Measurements from ENCODE around the gene CH25H.
"Not testable (repeated sequence)": the region's sequence is repeated elsewhere in the genome, so short reads cannot be mapped to it uniquely, and the experiment has no call there.

Gene CH25H

DNA sequence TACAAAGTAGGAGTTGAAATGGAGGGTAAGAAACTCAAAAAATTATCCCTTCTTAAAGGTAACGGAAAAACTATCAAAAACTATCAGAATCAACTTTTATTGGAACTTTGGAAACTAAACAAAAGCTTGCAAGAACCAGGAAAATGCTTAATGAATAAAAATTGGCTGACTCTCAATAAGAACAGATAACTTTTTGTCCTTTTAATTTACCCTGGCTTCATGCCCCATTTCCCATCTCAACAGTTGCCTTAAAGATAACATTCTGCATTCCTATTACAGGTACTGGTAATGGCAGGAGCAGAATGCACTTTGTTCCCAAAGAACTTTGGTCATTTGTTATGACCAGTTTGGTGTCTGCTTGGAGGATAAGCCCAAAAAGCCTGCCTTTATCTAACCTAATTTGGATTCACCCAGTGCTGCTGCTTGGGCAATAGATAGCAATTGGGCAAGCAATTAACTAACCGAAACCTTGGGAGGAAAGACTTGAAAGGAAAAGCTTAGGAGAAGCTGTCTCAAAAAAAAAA, 17.8 kb downstream of the CH25H start:
- DNase-seq = no peak

GRCh38 chr10:89185658-89186057, 21.5 kb downstream of the CH25H start:
- no peak for DNase-seq

DNA sequence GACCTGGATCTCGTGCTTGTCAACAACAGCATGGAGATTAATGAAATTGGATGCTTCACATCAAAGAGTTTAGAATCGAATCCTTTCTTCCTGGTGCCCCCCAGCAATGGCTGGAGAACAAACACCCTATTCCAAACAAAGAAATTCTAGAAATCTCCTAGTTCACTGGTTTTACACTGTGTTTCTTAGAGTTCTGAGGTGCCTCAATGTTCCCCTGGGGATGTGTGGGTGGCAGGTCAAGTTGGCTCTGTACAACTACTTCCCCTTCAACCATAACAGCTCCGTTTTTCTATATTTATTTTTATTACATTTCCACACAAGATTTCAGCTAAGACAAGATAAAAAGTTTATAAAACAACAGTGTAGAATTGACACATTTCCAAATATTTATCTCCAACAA, 22.5 kb downstream of the CH25H start:
- no peak for DNase-seq

GRCh38 chr10:89183571-89183970, 23.5 kb downstream of the CH25H start:
- no peak for DNase-seq

GRCh38 chr10:89182894-89183293, 24.2 kb downstream of the CH25H start:
- DNase-seq = no peak

GRCh38 chr10:89175816-89176215, 31.3 kb downstream of the CH25H start:
- no peak for DNase-seq

DNA sequence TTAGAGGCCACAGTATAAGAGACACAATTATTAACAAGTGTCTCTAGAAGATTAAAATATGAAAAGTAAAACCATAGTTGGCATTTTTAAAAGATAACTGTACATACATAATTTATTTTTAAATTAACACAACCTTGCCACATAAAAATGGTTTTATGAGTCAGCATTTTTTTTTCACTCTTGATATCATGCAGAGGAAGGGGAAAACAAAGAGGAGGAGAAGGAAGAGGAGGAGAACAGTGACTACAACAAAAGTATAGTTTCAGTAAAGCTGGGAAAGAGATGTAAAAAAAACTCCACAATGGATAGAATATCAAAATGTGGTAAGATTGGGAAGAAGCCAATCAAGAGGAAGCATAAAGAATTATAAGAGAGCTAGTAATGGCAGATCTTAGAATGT, 34.0 kb downstream of the CH25H start:
- no peak for DNase-seq

DNA sequence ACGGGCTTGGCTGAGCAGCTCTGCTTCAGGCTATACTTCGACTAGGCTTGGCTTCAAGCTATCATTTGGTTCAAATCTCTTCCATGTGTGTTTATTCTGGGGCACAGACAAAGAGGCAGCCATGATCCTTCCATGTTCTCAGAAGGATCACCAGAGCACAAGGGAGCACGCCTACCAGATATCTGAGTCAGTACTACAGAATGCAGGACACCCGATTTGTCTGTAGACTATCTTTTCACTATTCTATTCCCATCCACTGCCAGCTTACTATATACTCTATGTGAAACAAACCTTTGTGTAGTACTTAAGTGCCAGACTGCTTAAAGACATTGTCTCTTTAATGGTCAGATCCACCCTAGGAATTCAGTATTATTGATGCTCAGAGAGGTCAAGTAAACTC, 35.1 kb downstream of the CH25H start:
- DNase-seq = no peak

GRCh38 chr10:89171263-89171872, 35.7 kb downstream of the CH25H start:
- DNase-seq = no peak

DNA sequence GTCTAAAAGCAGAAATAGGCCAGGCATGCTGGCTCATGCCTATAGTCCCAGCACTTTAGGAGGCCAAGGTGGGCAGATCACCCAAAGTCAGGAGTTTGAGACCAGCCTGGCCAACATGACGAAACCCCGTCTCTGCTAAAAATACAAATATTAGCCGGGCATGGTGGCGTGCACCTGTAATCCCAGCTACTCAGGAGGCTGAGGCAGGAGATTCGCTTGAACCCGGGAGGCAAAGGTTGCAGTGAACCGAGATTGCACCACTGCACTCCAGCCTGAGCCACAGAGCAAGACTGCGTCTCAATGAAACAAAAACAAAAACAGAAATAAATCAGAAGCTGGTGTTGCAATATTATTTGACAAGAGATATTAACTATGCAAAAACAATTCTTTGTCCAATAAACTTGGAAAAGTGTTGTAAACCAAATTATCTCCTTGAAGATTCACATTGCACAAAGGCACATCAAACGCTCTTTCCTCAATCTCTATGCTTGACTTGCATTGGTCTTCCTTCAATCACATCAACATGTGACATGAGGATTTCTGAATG, 38.7 kb downstream of the CH25H start:
- not testable (repeated sequence) for DNase-seq

- DNase-seq = no peak
Measured at GRCh38 chr10:89167915-89168314, 39.2 kb downstream of the CH25H start.

- DNase-seq = no peak
Measured at GRCh38 chr10:89165923-89166322, 41.2 kb downstream of the CH25H start.

DNA sequence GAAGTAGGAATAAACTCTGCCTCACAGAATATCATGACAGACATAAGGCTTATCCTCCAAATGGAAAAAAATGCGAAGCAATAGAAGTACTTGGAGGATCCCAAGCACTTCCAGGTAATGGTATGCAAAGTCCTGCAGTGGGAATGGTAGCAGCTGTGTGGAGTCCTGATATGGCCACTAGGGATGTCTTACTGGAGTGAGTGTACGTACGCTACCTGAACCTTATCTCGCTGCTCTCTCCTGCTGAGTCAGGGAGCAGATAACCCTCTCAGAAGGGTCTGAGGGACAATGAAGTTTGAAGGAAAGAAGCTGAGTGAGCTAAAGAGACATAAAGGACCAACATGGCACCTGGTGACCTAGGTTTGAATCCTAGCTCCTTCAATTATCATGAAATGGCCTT, 42.2 kb downstream of the CH25H start:
- no peak for DNase-seq

DNA sequence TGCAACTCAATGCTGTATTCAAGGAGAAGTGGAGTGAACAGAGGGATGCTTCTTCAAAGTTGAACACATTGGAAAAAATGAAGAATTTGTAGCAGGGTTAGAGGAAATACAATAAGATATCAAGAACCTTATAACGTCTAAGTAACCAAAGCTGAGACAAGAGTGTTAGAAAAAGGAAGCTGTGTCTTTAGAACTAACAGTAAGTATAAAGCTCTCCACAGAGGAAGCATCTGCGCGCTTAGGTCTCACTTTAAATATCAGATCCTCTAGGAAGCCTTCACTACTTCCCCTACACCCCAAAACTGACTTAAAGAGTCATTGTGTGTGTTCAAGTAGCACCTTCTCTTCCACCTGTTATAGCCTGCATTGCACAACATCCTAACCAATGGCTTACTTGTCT, 43.0 kb downstream of the CH25H start:
- DNase-seq = no peak

- DNase-seq = no peak
Measured at GRCh38 chr10:89163265-89163995, 43.7 kb downstream of the CH25H start.

DNA sequence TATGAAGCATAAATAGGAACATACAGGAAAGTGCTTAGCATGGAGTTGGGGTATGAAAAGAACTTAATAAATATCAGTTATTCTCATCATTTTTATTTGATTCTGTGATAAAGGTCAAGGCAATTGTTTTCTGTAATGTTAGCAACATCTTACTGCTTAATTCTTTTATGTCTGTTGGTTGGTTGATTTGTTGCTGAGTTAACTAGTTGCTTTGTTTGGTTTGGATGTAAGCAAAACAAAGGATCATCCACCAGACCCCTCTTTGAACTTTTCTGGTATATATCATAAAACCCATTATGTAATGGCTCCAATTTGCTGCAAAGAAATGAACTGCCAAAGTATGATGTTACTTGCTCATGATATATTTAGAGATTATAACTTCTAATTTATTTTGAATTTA, 44.5 kb downstream of the CH25H start:
- DNase-seq = no peak

- no peak for DNase-seq
Measured at GRCh38 chr10:89160339-89160738, 46.8 kb downstream of the CH25H start.

- DNase-seq = no peak
Measured at GRCh38 chr10:89159761-89160160, 47.4 kb downstream of the CH25H start.

DNA sequence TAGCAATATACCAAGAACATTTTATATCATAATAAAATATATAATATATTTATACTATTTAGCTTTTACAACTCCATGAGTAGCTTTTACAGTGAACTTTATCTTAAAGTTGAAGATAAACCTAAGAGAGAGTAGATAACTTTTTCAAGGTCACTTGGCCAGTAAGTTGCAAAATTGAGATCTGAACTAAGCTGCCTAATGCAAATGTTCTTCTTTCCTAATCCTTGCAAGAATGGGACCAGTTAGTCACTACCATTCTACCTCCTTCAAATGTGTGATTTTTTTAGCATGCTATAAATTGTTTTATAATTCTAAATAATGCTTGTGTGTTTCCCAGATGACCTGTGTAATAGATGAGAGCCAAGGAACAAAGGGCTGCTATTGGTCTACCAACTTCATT, 47.8 kb downstream of the CH25H start:
- DNase-seq = no peak

DNA sequence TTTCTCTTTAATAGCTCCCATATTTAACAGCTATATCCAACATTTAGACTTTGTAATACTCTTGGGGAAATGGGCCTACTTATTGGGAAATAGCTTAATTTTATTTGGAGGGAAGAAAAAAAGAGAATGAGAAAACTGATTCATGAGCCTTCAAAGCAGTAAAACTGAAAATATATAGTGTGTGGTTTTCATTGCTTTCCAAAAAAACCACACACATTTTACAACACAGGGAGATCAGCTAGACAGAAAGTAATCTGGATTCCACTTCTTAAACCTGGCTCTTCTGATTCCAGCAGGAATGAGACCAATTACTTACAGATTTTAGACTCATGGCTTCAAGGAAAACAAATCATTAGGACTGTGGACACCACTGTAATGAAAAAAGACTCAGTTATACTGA, 48.7 kb downstream of the CH25H start:
- DNase-seq = no peak

DNA sequence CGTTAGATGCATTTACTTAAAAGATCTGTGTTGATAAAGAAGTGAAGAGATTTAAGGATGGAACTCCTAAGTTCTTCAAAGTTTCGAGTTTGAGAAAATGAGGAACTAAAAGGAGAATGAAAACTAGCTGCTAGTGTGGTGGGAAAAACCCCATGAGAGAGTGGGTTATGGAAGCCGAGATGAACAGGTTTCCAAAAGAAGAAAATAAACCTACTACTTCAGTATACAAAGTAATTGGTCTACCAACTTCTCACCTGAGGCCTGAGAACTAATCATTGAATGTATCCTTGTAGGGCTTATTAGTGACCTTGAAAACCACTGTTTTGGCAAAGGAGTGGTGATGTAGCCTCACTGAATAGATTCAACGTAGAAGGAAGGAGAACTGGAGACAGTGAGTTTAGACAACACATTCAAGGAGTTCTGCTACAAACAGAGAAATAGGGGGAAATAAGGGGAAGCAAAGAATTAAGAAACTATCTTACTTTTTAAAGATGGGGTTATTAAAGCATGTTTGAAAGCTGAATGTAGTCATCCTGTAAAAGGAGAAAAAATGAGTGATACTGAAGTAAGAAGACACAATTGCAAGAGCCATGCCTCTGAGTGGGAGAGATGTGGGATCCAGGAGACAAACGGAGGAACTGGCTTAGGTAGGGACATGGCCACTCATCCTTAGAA, 50.8 kb downstream of the CH25H start:
- DNase-seq = no peak

Measured in retina (tissue), 1 donor.